B cell (primary cell): Measurements from ENCODE around the gene GLIS1.

ENCODE experiments used
- CTCF ChIP-seq: fragments of 200-600 bp; IDR thresholded peaks from one replicate; pipeline ENCODE4 v1.8.0; 2022; ENCODE audit warnings: antibody characterized with exemption, mild to moderate bottlenecking
- EZH2 ChIP-seq: IDR thresholded peaks from 2 replicates; pipeline ENCODE4 v1.6.1; 2012; ENCODE audit warnings: borderline replicate concordance, low read depth, mild to moderate bottlenecking, moderate library complexity, low read length; ENCODE audit not compliant: insufficient read depth, poor library complexity, severe bottlenecking

- TF ChIP-seq CTCF (no peak), EZH2 (no peak)
These were observed 40.5 kb downstream of the GLIS1 start for GRCh38 chr1:53698384-53698980.
